ENCODE measurements around the gene METTL15.

DNA sequence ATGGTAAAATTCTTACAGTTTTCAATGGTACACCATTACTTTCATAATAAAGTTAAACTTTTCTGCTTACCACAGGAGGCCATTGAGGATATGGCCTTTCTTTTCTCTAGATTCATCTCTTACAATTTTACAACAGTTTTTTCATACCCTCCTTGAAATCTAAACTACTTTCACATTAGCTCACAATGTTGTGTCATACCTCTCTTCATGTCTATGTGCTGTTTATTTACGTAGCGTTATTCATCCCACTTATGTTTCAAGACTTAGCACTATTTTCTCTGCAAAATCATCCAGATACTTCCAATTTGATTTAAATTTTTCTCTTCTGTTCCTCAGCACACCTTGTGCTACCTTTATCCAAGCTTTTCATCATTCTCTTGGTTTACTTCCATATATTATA, 123.3 kb downstream of the METTL15 start:
- TF ChIP-seq, protein P1, sequence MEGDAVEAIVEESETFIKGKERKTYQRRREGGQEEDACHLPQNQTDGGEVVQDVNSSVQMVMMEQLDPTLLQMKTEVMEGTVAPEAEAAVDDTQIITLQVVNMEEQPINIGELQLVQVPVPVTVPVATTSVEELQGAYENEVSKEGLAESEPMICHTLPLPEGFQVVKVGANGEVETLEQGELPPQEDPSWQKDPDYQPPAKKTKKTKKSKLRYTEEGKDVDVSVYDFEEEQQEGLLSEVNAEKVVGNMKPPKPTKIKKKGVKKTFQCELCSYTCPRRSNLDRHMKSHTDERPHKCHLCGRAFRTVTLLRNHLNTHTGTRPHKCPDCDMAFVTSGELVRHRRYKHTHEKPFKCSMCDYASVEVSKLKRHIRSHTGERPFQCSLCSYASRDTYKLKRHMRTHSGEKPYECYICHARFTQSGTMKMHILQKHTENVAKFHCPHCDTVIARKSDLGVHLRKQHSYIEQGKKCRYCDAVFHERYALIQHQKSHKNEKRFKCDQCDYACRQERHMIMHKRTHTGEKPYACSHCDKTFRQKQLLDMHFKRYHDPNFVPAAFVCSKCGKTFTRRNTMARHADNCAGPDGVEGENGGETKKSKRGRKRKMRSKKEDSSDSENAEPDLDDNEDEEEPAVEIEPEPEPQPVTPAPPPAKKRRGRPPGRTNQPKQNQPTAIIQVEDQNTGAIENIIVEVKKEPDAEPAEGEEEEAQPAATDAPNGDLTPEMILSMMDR (IDR thresholded peaks at IDR 0.05): no peak
- TF ChIP-seq POLR2AphosphoS5 (IDR thresholded peaks at IDR 0.05) (no peak), POLR2A (IDR thresholded peaks at IDR 0.05) (no peak)

Data from prostate gland (tissue), 2 donors.